HG03175 (cell line): Measurements from ENCODE around the gene KIAA1549.
"Not testable (repeated sequence)": the region's sequence is repeated elsewhere in the genome, so short reads cannot be mapped to it uniquely, and the experiment has no call there.

Experiments used
- ATAC-seq: cut with Tn5 transposase; IDR thresholded peaks from one replicate; pipeline ENCODE4 v1.9.1; 2021; ENCODE audit warnings: mild to moderate bottlenecking, moderate library complexity; ENCODE audit not compliant: unreplicated experiment

KIAA1549 gene

DNA sequence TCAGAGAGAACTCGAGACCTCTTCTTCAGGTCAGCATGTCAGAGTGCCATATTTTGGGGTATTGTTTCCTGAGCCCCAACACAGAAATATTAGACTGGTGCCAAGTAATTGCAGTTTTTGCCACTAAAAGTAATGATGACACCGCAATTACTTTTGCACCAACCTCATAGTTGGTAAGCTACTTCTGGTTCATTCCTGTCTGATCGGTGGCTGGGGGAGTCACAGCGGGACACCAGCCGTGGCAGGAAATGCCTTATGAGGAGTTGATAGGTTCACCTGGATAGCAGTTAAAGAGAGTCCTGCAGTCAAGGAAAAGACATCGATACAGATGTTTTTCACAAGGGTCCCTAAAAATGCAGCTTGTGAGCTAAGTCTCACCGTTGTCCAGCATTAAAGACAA is 159.3 kb downstream of the KIAA1549 start:
- ATAC-seq, result no peak

DNA sequence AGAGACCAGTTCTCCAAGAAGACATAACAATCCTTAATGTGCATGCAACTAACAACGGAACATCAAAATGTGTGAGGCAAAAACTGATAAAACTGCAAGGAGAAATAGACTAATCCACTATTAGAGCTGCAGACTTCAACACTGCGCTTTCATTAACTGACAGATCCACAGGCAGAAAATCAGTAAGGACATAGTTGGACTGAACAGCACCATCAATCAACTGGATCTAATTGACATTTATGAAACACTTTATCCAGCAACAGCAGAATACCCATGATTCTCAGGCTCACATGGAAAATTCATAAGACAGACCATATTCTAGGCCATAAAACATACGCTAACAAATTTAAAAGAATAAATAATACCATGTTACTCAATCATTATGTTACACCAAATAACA is 161.6 kb downstream of the KIAA1549 start:
- no peak for ATAC-seq

DNA sequence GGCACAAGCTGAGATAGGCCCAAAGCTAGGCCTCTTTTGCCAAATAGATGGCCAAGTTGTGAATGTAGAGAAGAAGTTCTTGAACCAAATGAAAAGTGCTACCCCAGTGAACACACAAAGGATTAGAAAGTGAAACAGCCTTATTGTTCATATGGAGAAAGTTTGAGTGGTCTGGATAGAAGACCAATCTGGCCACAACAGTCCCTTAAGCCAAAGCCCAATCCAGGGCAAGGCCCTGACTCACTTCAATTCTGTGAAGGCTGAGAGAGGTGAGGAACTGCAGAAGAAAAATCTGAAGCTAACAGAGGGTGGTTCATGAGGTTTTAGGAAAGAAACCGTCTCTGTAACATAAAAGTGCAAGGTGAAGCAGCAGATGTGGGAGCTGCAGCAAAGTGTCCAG is 164.5 kb downstream of the KIAA1549 start:
- no peak for ATAC-seq

DNA sequence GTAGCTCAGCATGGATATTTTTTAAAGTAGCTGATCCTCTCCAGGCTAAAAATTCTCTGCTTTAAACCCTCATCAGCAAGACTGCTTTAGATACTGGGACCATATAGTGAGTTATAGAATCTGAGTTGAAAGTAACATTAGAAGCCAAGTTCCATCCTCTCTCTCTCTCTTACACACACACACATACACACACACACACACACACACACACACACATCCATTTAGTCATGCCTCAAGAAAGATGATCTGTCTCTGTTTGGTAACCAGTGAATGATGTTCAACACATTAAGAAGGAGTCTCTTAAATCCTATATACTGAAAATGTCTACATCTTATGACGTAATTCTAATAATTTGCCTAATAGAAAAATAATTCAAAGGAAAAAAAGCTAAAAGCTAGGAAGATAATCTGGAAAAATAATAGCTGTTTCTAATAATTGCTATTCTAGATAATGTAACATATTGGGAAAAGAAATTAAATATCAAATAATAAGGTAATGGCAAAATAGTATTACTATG is 166.3 kb downstream of the KIAA1549 start:
- no peak for ATAC-seq

DNA sequence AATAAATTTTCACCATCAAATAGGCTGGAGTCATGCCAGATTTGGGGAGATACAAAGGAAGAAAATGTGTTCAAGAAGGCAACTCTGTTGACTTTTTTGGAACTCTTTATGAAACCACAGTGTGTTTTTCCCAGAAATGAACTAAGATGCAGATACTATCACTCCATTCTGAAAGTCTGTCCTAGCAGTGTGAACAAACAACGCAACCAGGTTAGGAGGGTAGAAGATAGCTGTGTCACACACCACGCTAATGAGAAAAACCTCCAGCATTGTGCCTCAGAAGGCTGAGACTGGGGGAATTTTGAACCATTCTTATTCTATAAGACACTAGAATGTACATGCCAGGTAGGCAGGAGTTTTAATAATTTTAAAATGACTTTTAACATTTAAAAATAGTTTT is 167.2 kb downstream of the KIAA1549 start:
- ATAC-seq, result no peak

DNA sequence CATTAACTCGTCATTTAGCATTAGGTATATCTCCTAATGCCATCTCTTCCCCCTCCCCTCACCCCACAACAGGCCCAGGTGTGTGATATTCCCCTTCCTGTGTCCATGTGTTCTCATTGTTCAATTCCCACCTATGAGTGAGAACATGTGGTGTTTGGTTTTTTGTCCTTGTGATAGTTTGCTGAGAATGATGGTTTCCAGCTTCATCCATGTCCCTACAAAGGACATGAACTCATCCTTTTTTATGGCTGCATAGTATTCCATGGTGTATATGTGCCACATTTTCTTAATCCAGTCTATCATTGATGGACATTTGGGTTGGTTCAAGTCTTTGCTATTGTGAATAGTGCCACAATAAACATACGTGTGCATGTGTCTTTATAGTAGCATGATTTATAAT is 169.9 kb downstream of the KIAA1549 start:
- ATAC-seq, result not testable (repeated sequence)

DNA sequence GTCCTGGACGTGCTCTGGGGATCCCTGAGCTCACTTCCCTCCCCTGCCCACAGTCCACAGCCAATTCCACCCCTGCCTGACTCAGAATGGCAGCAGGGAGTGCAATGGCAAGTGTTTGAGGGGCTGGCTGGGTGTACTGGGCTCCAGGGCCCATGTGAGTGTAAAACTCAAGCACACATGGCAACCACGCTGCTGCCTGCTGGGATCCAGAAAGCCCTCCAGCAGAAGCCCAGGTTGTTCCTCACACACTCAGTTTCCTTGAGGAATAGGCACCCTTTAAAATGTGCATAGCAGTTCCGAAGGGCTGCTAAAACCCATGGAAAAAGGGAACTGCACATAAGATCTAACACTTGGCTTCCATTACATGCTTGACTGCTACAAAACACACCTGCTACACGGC is 171.8 kb downstream of the KIAA1549 start:
- ATAC-seq, result no peak

DNA sequence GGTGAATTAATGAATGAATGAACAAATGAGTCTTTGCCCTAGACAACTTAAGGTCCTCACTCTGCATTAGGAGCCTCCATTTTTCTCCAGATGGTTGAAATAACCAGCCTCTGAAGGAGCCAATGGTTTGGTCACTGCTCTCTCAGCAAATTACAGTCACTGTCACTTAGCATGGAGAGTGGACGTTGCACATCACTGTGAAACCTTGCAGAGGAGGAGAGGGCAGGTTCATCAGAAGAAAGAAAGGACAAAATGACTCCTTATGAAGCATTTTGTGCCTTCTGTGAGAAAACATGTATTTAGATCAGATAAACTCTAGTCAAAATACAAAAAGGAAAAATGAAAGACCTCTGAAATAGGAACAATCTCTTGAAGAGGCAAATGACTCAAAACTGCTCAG is 176.6 kb downstream of the KIAA1549 start:
- no peak for ATAC-seq

DNA sequence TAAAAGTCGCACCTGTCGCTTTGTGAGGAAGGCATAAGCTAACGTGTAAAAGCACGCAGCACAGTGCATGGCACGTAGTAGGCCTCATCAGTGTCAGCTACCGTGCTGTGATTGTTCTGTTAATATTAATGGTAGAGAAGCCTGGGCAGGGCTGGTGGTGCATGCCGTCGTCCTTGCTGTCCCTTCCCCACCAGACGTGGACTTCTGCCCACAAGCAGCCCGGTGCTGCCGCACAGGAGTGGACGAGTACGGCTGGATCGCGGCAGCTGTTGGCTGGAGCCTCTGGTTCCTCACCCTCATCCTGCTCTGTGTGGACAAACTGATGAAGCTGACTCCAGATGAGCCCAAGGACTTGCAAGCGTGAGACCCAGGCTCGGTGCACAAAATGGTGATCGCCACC is 178.5 kb downstream of the KIAA1549 start:
- ATAC-seq, result no peak

DNA sequence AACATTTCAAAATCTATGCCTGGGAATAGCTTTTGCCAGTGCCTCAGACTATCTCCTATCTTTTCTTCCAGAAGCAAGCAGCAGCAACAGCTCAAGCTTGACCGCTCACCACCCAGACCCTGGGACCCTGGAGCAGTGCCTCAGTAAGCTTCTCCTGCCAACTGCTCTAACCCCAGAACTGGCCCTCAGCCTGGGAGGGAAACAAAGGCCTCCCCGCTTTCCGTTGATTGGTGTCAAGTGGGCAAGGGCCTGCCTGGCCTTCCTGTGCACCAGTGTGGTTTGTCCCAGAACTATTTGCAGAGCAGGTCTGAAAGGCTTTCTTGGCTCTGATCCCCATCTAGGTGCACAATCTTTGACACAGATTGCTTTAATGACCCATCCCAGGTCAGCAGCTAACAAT is 179.9 kb downstream of the KIAA1549 start:
- no peak for ATAC-seq

DNA sequence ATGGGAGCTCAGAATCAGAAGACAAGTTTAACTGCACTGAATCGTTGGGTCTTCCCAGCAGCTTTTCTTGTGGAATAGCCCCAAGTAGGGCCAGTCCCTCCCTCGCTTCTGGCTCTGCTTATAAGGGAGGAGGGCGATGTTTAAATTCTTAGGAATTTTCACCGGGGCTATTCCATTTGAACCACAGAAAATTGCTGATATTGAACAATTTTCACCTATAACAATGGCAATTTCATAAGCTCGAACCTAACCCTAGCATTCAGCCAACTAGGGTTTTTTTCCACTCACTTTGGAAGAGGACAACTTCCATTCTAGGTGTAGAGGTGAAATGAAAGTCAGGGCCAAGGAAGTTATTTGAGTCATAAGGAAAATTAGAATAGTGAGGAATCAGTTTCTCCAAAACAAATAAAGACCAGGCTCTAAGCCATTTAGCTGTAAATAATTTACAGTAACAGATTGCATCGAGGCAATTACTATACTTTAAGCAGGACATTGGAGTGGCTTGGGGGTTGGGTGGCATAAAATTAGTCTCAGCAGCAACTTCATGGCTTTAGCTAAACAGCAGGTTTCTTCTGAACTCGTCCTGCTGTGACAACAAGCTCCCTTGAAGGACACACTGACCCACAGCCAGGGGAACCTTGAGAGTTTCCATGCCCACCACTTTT is 181.7 kb downstream of the KIAA1549 start:
- no peak for ATAC-seq

DNA sequence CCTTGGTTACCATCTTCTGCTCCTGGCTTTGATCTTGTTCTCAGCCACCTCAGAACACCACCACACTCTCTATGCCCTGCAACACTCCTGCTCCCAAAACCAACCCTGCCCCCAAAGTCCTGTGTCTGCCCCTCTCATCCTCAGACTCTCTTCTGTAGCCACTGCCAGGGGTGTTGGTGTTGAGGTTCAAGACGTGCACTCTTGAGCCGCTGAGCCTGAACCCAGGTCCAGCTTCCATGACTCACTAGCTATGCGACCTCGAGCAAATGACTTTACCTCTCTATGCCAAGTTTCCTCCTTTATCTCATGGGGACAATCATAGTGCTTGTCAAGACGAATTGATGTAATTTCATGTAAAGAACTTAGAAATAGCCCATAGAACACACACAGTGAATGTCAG is 182.4 kb downstream of the KIAA1549 start:
- no peak for ATAC-seq

DNA sequence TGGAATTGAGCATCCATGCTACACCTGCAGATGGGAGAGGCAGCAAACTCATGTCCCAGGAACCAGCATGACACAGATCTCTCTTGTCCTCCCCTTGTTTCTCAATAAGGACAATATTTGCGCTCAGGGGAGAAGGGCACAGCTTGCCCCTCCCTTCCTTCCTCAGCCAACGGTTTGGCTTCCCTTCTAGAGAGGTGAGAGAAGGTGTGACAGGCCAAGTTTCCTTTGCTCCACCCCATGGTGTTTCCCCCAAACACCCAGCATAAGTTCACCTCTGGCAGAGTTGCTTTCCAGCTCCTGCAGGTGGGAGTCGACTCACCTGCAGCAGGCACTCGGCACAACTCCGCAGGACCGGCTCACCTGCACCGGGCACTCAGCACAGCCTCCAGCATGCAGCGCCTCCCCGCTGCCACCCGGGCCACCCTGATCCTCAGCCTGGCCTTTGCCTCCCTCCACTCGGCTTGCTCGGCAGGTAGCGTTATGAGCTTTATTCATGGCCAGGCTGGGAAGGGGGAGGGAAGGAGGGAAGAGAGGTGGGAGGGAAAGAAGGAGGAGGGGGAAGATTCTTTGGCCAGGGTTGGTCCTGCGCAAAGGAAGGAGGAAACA is 183.4 kb downstream of the KIAA1549 start, which contains the start of the genes ATP6V0A4 and TMEM213:
Gene ATP6V0A4, minus strand, starts transcription at position 482 of the 606 bp plus-strand sequence. CDS start 26,949 bp downstream, outside the sequence.
Gene TMEM213, plus strand, starts transcription at position 280 of the 606 bp plus-strand sequence. Its CDS starts 111 bp downstream, at position 391.
- ATAC-seq, result no peak

DNA sequence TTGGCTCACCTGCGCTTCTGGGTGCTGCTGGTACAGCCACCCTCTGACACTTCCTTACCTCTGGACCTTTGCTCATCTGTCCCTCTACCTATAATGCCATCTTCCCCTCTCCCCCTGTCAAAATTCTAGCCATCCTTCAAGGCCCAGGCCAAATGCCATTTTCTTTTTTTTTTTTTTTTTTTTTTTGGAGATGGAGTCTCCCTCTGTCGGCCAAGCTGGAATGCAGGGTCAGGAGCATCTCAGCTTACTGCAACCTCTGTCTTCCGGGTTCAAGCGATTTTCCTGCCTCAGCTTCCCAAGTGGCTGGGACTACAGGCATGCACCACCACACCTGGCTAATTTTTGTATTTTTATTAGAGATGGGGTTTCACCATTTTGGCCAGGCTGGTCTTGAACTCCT is 184.1 kb downstream of the KIAA1549 start:
- ATAC-seq, result not testable (repeated sequence)

DNA sequence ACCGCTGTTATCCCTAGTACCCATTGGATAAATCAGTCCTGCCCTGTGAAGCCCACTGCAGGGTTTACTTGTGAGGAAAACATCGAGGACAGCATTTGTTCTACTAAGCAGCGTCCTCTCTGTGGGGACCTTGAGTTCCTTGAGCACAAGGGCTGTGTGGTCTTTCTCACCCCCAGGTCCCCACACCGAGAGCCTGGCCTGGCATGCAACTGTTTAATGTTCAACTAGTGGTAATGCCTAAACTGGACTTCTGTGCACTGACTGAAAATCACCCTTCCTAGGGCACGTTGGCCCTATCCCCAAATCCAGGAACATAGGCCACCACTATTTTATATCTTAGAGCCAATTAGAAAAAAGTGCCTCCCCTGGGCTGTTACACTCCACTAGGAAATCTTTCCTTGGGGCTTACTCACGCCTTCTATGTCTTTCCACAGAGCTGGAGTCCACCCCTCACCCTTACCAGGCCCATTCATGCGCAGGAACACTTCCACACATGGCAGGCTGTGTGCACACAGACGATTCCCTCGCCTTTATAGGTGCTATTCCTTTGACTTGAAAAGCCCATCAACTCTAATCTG is 185.1 kb downstream of the KIAA1549 start:
- ATAC-seq, result no peak

DNA sequence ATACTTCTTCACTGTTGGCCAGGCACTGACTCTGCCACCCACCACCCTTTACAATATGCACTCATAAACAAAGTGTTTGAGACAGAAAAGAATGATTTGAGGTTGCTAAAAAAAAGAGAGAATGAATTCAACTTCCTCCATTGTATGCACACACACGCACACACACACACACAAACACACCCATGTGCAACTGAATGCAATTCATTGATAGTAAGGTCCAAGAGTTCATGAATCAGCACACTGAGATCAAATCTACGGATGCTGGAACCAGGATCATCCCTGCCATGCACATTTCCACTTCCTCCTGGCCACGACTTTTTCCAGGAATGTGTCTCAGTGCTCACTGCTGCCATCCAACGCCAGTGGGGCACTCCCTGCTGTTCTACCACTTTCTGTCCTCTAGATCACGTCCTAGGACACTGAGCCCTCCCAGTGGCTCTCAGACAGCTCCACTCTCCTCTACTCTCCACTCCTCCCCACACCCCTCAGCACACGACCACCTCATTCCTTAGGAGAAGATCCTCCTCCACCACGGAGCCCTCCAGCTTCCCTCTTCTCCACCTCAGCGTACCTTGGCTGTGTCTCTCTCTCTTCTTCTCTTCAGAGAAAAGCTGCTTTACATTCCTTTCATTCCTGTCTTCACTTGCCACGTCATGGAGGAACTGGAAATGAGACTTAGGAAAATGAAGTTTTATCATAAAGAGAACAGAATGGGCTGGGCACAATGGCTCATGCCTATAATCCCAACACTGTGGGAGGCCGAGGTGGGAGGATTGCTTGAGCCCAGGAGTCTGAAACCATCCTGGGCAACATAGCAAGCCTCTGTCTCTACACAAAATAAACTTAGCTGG is 195.4 kb downstream of the KIAA1549 start:
- no peak for ATAC-seq

DNA sequence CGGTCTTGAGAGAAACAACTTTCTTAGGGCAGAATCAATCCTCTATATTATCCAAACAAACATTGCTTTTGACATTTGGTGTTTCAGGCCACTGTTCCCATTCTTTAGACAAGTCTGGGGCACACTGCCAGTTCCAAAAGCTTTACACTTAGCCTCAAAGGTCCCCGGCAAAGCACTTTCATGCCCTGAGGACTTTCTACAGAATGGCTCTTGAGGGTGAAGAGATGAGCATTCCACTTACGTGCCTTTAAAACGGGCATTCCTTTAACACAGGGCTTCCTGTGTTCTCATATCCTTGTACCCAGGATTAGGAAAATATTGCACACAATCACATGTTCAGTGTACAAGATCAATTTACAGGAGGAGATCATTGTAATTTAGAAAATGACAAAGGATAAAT is 196.5 kb downstream of the KIAA1549 start:
- no peak for ATAC-seq
